Hematopoietic multipotent progenitor cell treated with erythropoietin and hydrocortisone succinate and interleukin-3 and kit ligand, for 15 days (in vitro differentiated cells): Measurements from ENCODE around the gene MRPS14.

Experiments used
- DNase-seq: peaks from one replicate; pipeline ENCODE4 v3.0.0-alpha.2; 2015; ENCODE audit warnings: low spot score

Gene MRPS14

GRCh38 chr1:175019524-175019923, 3.7 kb downstream of the MRPS14 start:
- no peak for DNase-seq

GRCh38 chr1:175015243-175015642, 8.0 kb downstream of the MRPS14 start:
- no peak for DNase-seq

DNA sequence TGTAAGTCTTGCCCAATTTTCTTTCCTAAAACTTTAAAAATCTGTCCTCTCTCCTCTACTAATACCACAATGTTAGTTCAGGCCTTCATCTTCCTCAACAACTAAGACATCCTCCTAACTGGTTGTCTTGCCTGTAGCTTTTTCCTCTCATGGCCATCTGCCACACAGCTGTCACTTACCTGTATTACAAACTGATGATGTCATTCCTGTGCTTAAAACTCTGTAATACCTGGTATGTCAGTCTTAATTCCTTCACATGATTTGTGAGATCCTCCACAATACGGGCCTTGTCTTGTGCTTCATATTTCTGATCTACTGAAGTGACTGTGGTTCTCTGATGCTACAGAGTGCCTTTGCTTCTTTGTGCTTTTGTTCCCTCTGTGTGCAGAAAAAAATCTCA, 9.8 kb downstream of the MRPS14 start:
- DNase-seq: no peak

DNA sequence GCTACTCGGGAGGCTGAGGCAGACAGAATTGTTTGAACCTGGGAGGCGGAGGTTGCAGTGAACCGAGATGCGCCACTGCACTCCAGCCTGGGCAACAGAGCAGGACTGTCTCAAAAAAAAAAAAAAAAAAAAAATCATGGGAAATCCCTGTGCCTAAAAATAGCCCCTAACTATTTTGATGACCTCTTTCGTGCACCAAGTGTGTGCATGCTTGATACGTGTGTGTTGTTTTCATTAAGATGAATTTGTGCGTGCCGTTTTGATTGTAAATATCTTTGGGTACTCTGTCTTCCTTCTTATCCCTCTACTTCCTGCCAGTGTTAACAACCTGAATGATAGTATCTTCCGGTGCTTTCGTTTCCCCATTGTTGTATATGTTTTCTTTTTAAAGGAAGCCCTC, 13.7 kb downstream of the MRPS14 start:
- DNase-seq: no peak

DNA sequence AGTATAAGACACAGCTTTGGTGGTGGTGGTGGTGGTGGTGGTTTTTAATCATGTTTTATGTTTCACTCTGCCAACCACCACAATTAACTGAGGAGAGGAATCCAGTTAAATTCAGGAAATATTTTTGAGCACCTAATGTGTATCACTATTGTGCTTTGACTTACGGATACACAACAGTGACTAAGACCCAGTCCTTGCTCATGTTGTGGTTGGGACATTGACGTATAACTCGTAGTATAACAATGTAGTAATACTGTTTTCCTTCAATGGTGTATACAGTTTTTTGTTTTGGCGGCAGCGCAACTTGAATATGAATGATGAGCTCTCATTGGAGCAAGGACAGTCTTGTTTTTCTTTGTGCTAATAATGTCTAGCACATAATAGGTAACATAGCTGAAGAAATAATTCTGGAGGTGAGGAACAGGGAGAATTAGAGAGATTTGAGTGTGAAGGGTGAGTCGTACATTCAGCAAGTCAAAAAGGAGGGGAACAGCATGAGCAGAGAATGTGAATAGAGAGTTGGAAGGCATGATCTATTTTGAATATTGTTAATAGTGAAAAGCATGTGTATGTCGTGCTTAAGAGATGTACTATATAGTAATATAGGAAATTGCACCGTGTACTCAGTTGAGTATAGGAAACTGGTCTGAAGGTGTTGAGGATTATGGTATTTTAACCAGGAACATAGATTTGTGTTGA, 18.0 kb downstream of the MRPS14 start:
- DNase-seq: no peak

DNA sequence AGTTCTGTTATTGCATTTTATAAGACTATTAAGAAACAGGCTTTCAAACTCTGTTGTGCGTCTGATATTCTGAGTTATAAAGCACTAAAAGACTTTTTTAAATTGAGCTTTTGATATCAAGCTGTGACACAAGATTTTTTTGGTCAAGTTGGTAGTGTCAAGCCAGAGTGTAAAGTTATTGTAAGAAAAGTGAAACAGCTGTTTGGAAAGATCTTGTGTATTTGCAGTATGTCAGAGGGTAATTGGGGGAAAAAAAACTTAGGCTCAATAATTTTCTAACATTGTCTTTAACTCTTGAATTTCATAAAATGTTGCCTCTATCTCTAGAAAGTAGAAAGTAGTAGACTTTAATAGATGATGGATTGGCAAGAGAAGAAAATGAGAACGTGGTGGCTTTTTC, 19.7 kb downstream of the MRPS14 start:
- no peak for DNase-seq

DNA sequence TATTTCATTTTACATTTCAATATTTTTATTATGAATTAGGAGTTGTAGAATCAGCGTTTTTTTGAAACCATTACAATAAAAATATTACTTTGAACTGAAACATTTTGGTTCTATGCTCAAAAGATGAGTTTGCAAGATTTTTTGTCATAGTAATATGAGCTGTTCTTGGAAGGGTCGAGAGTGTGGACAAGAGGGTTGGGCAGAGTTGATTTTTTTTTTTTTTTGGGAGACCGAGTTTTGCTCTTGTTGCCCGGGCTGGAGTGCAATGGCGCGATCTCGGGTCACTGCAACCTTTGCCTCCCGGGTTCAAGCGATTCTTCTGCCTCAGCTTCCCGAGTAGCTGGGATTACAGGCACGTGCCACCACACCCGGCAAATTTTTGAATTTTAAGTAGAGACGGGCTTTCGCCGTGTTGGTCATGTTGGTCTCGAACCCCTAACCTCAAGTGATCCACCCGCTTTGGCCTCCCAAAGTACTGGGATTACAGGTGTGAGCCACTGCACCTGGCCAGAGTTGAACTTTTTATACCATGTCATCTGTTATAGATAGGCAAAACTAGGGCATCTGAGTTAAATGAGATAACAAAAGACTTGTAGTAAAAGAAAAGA, 20.2 kb downstream of the MRPS14 start:
- no peak for DNase-seq

- DNase-seq: peak; percentile 23
These were observed 22.5 kb downstream of the MRPS14 start for GRCh38 chr1:175000697-175001187.

DNA sequence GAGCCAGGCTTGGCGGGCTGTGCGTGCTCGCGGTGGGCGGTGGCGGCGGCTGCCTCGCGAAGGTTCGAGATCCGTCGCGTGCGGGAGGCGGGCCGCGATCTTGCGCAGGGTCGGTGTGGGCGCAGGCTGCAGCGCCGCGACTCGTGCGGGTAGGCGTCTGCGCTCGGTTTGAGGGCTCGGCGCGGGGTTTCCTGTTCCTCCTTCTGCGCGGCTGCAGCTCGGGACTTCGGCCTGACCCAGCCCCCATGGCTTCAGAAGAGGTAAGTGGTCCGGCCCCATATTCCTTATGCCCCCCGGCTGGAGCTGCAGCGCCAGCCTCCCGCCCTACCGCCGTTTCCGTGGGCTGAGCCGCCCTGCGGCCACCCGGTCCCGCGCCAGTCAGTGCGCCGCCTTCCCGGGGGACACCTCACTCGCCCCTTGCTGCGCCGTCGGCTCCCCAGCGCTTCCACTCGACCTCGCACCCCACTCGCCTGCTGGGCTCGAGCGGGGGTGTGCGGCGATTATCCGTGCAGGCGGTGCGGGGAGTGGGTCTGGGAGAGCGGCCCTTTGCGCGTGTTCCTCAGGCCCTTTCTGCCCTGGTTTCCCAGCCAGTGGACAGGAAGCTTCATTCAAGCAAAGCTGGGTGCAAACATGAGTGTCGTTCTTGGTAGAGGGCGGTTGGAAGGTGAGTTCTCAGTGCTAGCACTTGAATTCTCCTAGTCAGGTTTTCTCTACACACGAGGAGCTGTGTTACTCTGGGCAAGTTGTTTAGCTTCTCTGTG, 23.1 kb downstream of the MRPS14 start, which contains the start of gene CACYBP:
Gene CACYBP (plus strand): TSS at position 12 of the 761 bp plus-strand sequence. CDS start 234 bp downstream, at position 246.
- no peak for DNase-seq

- peak; percentile 97 for DNase-seq
These were observed 23.8 kb downstream of the MRPS14 start for GRCh38 chr1:174999216-174999935.

- peak; percentile 80 for DNase-seq
These were observed 24.5 kb downstream of the MRPS14 start for GRCh38 chr1:174998569-174999215.

GRCh38 chr1:174997041-174997440, 26.2 kb downstream of the MRPS14 start:
- DNase-seq: no peak

- no peak for DNase-seq
These were observed 26.7 kb downstream of the MRPS14 start for GRCh38 chr1:174996476-174996875.

- DNase-seq: no peak
These were observed 27.3 kb downstream of the MRPS14 start for GRCh38 chr1:174995916-174996315.

- DNase-seq: no peak
These were observed 28.1 kb downstream of the MRPS14 start for GRCh38 chr1:174995121-174995520.

DNA sequence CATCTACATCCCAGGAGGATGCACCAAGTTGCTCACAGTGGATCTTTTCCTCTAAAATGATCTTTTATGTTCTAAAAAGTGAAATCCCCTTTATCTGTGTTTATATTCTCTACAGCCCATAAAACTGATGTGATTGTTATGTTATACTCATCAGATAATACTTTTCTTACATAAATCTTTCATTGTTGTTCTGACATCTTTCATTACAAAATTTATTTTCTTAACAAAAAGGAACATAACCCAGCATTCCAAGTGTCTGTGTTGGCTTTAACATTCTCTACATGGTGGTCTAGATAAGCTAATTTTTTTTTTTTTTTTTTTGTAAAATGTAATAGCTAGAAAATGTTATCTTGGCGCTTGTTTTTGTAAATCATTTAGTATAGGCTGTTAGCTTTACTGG, 31.8 kb downstream of the MRPS14 start:
- DNase-seq: no peak

- peak; percentile 44 for DNase-seq
These were observed 32.7 kb downstream of the MRPS14 start for GRCh38 chr1:174990382-174990999.

- DNase-seq: no peak
These were observed 33.5 kb downstream of the MRPS14 start for GRCh38 chr1:174989536-174990220.

- DNase-seq: no peak
These were observed 34.2 kb downstream of the MRPS14 start for GRCh38 chr1:174988986-174989385.

- no peak for DNase-seq
These were observed 34.7 kb downstream of the MRPS14 start for GRCh38 chr1:174988539-174988938.

DNA sequence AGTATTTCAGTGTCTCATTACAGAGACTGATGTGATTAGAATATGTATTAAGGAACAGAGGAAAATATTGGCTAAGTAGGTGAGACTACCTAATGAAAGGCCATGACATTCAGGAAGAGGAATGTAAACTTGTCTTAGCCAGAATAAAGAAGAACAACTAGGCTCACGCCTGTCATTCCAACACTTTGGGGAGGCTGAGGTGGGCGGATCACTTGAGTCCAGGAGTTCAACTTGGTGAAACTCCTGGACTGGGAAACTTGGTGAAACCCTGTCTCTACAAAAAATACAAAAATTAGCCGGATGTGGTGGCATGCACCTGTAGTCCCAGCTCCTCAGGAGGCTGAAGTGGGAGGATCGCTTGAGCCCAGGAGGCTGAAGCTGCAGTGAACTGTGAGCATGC, 38.3 kb downstream of the MRPS14 start:
- DNase-seq: no peak
